GM18520 (cell line): Measurements from ENCODE around the gene FRAT2.

Source experiments
- ATAC-seq: cut with Tn5 transposase; IDR thresholded peaks from one replicate; pipeline ENCODE4 v1.9.1; 2021; ENCODE audit not compliant: unreplicated experiment

The FRAT2 gene

DNA sequence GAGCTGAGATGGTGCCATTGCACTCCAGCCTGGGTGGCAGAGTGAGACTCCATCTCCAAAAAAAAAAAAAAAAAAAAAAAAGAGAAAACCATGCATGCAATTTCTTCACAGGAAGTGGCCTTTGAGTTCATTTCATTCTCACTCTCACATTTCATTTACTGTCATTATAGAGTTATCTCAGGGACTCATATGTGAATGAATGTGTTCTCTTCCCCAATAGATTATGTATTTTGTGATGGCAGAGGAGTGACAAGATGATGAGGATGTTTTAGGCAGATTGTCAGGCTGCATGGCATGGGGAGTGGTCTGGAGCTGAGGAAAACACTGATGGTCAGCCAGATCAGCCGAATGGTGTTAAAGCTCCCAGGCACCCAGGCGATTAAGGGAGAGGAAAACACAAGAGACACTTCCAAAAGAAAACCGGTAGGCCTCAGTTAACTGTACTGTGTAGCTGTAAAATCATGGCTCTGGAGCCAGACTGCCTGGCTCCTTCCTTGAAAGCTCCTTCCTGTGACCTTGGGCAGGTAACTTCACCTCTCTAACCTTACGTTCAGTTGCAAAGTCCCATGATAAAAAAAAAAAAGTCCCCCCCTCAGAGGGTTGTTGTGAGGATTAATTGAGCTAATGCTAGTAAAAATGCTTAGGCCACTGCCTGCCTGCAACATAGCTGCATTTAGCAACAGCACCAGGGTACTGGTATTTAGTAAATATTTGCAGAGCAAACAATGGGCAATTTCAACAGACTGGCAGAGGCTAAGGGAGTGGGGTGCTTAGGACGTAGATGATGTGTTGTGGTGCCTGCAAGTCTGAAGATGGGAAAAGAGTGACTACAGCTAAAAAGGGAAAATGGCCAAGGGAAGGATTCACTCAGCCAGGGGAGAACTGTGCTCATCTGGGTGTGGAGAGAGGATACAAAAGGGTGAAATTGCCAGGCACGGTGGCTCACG is 6.9 kb downstream of the FRAT2 start:
- no peak for ATAC-seq

GRCh38 chr10:97325754-97326153 is 8.8 kb downstream of the FRAT2 start:
- no peak for ATAC-seq

- ATAC-seq: no peak
Observed at GRCh38 chr10:97323501-97323900, 11.0 kb downstream of the FRAT2 start.

GRCh38 chr10:97321804-97322190 is 12.7 kb downstream of the FRAT2 start:
- no peak for ATAC-seq

GRCh38 chr10:97321032-97321803 is 13.3 kb downstream of the FRAT2 start:
- ATAC-seq: no peak

DNA sequence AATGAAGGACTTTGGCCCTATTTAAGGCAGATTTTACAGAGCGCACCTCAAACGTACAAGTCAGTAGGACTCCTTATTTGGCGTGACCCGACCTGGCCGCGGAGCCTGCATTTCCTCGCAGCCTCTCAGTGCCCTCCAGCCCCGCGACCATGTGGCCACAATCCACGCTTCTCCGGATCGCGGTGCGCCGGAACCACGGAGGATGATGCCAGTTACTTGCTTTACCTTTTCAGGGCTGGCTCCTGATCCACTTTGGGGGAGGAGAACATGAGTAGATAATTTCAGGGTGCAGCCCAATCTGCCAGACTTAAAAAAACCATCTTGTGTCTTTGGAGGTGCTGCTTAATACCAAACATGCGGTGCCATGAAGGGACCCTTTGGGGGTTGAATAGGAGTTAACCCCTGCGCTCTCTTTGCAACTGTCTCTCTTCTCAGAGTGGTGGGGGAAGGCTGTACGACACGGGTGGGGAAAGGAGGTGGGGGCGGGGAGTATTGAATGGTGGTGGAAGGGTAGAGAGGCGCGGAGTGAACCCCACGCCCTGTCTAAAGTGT is 14.0 kb downstream of the FRAT2 start:
- ATAC-seq: no peak

- ATAC-seq: no peak
Observed at GRCh38 chr10:97319671-97320479, 14.7 kb downstream of the FRAT2 start.

DNA sequence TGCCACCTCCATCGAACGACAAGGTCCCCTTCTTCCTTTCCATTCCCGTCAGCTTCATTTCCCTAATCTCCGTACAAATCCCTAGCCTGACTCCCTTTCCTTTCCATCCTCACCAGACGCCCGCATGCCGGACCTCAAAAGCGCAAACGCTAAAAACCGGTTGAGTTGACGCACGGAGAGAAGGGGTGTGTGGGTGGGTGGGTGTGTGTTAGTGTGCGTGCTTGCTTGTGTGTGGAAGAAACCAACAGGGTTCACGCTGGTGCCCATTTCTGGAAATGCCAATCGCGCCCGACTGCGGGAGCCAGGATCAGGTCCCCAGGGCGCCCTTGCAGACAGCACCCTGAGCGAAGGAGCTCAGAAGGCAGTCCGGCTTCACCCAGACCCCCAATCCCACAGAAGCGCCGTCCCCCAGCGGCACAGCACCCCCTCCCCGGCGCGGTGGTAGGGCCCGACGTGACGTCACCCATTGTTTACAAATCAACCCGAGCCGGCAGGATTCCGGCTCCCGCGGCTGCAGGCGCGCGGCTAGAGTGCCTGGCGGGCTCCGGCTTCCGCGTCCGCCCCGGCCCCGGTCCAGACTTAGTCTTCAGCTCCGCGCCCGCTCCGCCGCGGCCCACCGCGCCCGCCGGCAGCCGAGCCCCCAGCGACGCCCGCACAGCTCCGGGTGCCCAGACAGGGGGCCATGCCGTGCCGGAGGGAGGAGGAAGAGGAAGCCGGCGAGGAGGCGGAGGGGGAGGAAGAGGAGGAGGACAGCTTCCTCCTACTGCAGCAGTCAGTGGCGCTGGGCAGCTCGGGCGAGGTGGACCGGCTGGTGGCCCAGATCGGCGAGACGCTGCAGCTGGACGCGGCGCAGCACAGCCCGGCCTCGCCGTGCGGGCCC is 15.5 kb downstream of the FRAT2 start, which contains the start of gene FRAT1:
Gene FRAT1 (plus strand): TSS at position 500 of the 880 bp plus-strand sequence. CDS start 183 bp downstream, at position 683.
- peak; percentile 63 for ATAC-seq

DNA sequence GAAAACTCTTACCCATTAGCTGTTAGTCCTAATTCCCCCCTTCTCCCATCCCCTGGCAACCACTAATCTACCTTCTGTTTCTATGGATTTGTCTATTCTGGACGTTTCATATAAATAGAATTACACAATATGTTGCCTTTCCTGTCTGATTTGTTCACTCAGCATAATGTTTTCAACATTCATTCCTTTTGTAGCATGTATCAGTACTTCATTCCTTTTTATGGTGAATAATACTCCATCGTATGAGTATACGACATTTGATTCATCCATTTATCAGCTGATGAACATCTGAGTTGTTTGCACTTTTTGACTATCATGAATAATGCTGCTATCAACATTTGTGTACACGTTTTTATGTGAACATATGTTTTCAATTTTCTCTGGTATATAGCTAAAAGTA is 19.9 kb downstream of the FRAT2 start:
- no peak for ATAC-seq

GRCh38 chr10:97312897-97313296 is 21.6 kb downstream of the FRAT2 start:
- ATAC-seq: no peak

DNA sequence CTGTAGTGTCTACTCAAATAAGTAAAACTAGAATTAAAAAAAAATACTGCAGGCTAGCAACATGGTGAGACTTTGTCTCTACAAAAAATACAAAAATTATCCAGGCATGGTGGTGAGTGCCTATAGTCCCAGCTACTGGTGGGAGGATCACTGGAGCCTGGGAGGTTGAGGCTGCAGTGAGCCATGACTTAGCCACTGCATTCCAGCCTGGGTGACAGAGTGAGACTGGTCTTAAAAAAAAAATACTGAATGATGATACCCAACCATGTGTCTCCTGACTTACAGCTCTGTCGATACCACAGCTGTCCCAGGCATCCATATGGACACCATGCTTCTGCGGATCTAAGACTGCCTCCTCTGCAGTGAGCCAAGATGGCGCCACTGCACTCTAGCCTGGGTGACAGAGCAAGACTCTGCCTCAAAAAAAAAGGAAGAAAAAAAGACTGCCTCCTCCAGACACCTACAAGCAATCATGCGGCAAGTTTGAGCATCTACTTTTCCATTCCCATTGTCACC is 23.4 kb downstream of the FRAT2 start:
- ATAC-seq: no peak

DNA sequence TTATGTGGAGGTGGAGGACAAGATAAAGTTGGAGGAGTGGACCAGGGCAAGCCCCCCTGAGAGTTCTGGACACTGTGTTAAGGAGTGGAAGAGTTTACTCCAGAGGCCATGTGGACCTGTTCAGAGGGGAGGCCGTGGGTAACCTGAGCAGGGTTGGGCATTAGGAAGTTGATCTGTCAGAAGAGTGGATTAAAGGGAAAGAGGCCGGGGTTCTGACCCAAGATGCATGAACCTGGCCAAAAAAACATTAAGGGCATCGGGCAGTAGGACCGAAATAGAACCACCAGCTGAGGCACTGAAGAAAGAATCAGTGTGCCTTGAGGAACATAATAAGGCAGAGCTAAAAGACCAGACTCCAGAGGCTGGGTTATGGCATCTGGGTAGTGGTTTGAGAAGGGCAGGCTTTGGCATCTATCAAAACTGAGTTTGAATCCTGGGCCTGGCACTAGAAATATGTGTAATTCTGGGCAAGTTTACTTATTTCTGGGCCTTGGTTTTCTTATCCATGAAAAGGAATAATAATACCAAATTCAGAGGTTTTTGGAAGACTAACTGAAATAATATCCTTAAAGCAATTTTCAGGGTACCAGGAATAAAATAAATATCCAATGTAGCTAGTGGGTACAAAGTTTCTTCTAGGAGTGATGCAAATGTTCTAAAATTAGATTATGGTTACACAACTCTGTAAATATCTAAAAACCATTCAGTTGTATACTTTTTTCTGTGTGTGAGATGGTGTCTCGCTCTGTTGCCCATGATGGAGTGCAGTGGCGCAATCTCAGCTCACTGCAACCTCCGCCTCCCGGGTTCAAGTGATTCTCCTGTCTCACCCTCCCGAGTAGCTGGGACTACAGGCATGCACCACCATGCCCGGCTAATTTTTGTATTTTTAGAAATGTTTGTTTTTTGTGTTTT is 26.4 kb downstream of the FRAT2 start:
- no peak for ATAC-seq

- no peak for ATAC-seq
Observed at GRCh38 chr10:97307441-97307840, 27.1 kb downstream of the FRAT2 start.

DNA sequence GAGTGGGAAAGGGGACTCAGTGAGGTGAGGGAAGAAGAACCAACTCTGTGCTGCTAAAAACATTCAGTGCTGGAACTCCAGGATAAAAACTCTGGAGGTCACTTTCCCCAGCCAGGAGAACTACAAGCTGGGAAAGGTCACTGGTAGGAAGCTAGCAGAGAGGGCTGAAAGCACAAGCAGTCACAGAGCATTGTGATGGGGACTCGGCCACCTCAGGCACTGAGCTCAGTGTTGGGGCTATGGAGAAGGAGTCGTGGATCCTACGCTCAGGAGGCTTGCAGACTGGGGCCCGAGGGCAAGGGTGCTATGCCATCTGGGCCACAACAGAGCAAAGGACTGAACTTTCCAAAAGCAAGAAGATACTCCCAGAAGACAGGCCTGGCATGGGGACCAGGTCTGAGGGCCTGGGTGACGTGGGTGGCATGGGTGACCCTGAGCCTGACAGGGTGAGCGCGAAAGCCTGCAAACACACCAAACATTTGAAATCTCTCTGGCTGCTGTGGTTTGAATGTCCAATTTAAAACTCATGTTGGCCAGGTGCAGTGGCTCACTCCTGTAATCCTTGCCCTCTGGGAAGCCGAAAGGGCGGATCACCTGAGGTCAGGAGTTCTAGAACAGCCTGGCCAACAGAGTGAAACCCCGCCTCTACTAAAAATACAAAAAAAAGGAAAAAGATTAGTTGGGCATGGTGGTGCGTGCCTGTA is 32.3 kb downstream of the FRAT2 start:
- no peak for ATAC-seq

DNA sequence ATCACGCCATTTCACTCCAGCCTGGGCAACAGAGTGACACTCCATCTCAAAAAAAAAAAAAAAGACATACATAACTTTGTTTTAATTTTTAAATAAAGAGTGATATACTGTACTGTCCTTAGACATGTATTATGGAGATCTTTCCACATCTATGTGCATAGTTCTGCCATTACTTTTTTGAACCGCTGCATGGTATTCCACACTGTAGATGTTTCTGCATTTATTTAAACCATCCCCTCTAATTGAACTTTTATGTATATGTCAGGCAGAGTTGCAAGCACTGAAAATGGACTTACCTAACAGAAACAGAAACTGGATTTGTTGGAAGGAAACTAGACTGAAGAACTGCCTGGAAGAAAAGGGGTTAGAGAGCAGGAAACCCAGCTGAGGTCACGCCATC is 33.5 kb downstream of the FRAT2 start:
- ATAC-seq: no peak

DNA sequence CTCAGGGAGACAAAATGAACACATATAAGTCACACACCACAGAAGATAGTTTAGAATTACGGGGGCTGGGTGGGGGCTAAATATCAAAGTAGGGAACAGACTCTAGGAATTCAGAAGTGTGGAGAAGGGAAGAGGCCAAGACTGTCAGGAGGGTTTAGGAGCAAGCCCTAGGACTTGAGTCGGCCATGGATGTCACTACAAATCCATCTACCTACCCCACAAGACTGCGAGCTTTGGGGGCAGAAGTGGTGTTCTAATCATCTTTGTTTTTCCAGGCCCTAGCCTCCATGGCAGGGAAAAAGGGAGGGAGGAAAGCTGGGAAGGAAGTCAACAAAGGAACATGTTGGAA is 36.3 kb downstream of the FRAT2 start:
- ATAC-seq: no peak

DNA sequence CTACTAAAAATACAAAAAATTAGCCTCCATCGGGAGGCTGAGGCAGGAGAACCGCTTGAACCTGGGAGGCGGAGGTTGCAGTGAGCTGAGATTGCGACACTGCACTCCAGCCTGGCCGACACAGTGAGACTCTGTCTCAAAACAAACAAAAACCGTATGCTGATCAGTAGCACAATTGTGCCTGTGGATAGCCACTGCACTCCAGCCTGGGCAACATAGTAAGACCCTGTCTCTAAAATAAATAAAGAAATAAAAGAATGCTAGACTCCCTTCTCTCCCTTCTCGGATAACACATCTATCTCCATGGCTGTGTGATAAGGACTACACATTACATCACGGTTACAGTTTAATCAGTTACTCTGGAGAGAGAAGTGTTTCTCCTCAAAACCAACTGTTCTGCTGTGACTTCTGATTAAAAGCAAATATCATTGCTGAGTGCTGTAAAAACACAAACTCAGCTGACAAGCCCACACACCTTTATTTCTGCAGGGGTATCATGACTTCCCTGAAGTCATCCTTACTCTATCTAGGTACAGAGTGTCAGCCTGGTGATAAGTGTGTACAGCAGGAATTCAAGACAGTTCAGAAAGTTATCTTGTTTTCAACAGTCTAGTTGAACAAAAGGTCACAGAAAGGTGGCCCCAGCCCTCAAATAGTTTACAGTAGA is 36.8 kb downstream of the FRAT2 start:
- ATAC-seq: no peak

- no peak for ATAC-seq
Observed at GRCh38 chr10:97292862-97293198, 41.7 kb downstream of the FRAT2 start.
